ENCODE results near the gene E2F8. TPM values are rescaled to one million over a fixed set of nuclear protein-coding genes. Genes with fewer than 3 reads are reported as not detected.
A peak's percentile ranks its signal among the peaks of the same experiment; 100 is the strongest.

Gene E2F8
- total RNA-seq, 2 donors from 2014 or later = 0.26 TPM; not detected in 1

DNA sequence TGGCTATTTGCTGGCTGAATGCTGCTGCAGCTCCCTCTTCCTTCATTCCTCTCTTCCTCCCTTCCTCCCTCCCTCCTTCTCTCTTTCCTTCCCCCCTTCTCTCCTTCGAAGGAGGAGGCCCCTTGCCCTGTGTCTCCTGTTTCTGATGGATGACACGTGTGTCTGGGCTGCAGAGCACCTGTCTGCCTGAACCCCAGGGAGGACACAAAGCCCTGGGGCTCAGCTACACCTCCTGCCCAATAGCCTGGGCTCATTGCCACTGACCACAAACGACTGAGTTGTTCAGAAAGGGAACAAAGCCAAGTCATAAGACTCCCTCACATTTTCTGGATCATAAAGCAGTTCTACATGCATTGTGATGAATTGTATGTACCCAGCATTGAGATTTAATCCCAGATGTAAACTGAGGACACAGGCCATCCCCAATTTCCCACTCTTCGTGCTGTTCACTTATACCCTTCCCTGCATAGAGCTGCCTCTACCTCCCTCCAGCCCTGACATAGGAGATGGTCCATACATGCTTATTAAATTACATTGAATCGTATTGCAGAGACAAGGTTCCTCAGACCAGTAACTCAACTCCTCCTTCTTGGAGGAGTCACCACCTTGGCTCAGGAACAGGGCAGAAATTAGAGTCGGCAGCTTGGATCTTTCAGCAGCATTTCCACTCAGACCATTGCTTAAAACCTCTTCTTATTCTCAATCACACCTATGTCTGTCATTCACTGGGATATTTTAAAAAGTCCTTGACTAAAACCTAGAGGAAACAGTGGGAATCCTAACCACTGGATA lies 40.1 kb downstream of the E2F8 start:
- TF ChIP-seq, protein P1, sequence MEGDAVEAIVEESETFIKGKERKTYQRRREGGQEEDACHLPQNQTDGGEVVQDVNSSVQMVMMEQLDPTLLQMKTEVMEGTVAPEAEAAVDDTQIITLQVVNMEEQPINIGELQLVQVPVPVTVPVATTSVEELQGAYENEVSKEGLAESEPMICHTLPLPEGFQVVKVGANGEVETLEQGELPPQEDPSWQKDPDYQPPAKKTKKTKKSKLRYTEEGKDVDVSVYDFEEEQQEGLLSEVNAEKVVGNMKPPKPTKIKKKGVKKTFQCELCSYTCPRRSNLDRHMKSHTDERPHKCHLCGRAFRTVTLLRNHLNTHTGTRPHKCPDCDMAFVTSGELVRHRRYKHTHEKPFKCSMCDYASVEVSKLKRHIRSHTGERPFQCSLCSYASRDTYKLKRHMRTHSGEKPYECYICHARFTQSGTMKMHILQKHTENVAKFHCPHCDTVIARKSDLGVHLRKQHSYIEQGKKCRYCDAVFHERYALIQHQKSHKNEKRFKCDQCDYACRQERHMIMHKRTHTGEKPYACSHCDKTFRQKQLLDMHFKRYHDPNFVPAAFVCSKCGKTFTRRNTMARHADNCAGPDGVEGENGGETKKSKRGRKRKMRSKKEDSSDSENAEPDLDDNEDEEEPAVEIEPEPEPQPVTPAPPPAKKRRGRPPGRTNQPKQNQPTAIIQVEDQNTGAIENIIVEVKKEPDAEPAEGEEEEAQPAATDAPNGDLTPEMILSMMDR (IDR thresholded peaks at IDR 0.05) = no peak
- no peak for TF ChIP-seq POLR2A (IDR thresholded peaks at IDR 0.05)
- Histone ChIP-seq H3K27me3 (no peaks in the 10 kb centered on the region), H3K4me1 (no peaks in the 10 kb centered on the region), H3K36me3 (replicated peaks in 1 of 2; ENCODE audit: insufficient read depth in 1 of 2, low read depth in 2 of 2) (no peaks in the 10 kb centered on the region), H3K4me3 (no peak overlapping the region), H3K9me3 (no peaks in the 10 kb centered on the region), H3K27ac (no peak overlapping the region)
- ATAC-seq = no peak
- DNase-seq = peak in 1 of 4 donors; percentile 3
- WGBS, 2 donors = 34 to 52% methylated on average over 6 of the region's 6 CpGs
- intact Hi-C loops (cut with DNase I) = no loop called here

DNA sequence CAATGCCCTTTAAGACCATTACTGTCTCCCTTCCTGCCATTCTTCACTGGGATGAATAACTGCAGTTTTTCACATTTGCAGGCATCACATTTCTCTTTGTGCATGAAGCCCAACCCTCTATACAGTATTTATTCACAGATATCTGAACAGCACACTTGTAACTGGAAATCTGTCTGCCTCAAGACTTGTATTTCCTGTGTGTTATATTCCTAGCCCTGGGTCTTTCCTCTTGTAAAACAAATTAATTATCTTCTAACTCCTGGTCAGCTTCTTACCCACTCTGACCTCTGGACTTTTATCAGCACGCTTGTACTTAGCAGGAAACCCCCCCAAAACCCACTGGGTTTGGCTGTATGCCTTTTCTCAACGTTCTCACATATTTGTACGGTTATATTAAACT lies 41.0 kb downstream of the E2F8 start:
- 17 to 18% methylated on average over 3 of the region's 3 CpGs for WGBS, 2 donors
- intact Hi-C loops (cut with DNase I) = no loop called here
- ATAC-seq (no peak), DNase-seq (no peak)
- H3K36me3 ChIP-seq (replicated peaks in 1 of 2; ENCODE audit: insufficient read depth in 1 of 2, low read depth in 2 of 2) = no peaks in the 10 kb centered on the region
- no peak overlapping the region for H3K27ac ChIP-seq
- no peak overlapping the region for H3K4me3 ChIP-seq
- no peaks in the 10 kb centered on the region for H3K27me3 ChIP-seq
- H3K9me3 ChIP-seq = no peaks in the 10 kb centered on the region
- H3K4me1 ChIP-seq = no peaks in the 10 kb centered on the region
- TF ChIP-seq POLR2A (IDR thresholded peaks at IDR 0.05) = no peak
- TF ChIP-seq, protein P1 (IDR thresholded peaks at IDR 0.05) = no peak

DNA sequence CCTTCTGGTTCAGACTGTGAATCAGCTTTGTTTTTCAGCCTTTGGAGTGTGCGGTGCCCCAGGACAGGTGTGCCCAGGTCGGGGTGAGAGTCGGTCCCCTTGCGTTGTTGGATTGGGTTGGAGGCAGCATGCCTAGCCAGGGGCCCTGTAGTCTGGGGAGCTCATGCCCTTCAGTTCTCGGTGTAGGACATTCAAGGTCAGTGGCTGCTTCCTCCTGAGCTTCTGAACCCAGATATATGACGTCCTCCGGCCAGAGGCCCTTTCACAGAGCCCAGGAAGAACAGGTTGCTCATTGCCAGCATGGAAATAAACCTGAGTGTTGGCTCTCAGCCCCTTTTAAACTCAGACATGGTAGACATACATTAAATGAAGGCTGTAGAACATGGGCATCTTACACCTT lies 41.7 kb downstream of the E2F8 start:
- intact Hi-C loops (cut with DNase I) = no loop called here
- H3K27ac ChIP-seq = no peak overlapping the region
- WGBS, 2 donors = 85 to 88% methylated on average over 7 of the region's 7 CpGs

DNA sequence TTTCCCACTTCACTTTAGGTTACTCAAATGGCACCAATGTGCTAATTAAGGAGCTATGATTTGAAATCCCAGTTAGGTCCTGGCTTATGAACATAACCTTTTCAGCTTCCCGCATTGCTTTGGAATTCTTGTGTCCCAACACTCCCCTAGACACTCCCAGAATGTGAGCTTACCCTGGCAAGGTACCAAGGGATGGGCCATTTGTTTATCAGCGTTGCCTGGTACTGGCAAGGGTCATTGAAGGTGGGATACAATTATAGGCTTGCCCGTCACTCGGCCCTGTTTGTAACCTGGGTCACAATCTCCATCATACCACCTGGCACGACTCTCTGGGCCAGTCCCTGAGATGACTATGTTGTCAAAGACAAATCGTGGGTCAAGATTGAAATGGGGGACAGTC lies 44.3 kb downstream of the E2F8 start:
- H3K4me1 ChIP-seq = peaks cover 8% of the 10 kb centered on the region
- ATAC-seq = no peak

More for the DNA sequence above, 41.7 kb downstream of the E2F8 start:
- no peaks in the 10 kb centered on the region for H3K4me1 ChIP-seq
- H3K9me3 ChIP-seq = no peaks in the 10 kb centered on the region
- no peaks in the 10 kb centered on the region for H3K36me3 ChIP-seq (replicated peaks in 1 of 2; ENCODE audit: insufficient read depth in 1 of 2, low read depth in 2 of 2)
- TF ChIP-seq, protein P1 (IDR thresholded peaks at IDR 0.05) = no peak
- no peak for TF ChIP-seq POLR2A (IDR thresholded peaks at IDR 0.05)
- ATAC-seq = no peak
- DNase-seq = no peak
- no peak overlapping the region for H3K4me3 ChIP-seq
- H3K27me3 ChIP-seq = no peaks in the 10 kb centered on the region

More for the DNA sequence above, 44.3 kb downstream of the E2F8 start:
- intact Hi-C loops (cut with DNase I) = no loop called here
- H3K27ac ChIP-seq = no peak overlapping the region
- 77 to 80% methylated on average over 6 of the region's 6 CpGs for whole genome bisulfite sequencing, 2 donors
- no peaks in the 10 kb centered on the region for H3K27me3 ChIP-seq
- H3K4me3 ChIP-seq = no peak overlapping the region
- TF ChIP-seq POLR2A (IDR thresholded peaks at IDR 0.05) = no peak
- TF ChIP-seq, protein P1 (IDR thresholded peaks at IDR 0.05) = no peak
- DNase-seq = no peak
- no peaks in the 10 kb centered on the region for H3K36me3 ChIP-seq (replicated peaks in 1 of 2; ENCODE audit: insufficient read depth in 1 of 2, low read depth in 2 of 2)
- H3K9me3 ChIP-seq = no peaks in the 10 kb centered on the region

All from body of pancreas (tissue), 4 donors.